ENCODE data around the gene TRMT10C. TPM values are rescaled to one million over a fixed set of nuclear protein-coding genes. Genes with fewer than 3 reads are reported as not detected.

Gene TRMT10C
- total and polyA plus RNA-seq, 9 of the 15 experiments (the other 6 are each of a cell fraction or from before 2014, with no cell fraction given), result 48.6 to 106 (median 63.9) TPM

DNA sequence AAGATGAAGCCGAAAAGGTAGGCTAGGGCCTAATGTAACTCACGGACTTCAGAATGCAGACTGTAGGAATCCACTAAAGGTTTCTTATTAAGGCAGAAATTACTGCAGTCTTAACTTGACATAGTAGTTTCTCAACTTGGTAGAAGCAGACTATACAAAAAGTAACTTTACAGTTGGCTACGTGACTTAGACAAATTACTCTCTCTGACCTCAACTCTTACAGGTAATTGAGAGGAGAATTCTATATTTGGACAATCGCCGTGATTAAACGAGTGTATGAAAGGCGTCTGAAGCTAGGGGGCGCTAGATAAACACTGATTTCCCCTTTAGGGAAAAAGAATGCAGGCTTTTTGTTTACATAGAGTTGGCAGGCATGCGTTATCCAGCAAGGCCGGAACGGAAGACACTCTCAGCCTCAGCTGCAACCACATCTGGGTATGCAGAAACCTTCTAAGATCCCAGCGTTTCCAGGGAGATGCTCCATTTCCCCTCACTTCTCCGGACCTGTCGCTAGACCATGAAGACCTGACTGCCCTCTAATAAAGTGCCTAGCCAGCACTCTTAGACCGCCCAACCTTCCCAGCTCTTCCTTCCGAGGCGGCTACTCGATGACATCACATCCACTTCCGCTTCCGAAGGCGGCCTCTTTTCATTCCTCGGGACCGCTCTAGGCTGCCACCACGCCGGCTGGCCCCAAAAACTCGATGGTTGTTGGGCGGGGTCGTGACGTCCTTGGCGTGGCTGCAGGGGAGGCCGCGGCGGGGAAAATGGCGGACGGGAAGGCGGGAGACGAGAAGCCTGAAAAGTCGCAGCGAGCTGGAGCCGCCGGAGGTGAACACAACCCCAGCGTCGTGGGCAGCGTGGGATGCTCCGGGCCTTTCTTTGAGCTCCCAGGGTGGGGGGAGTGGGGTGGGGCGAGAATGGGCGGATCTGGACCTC, 12.1 kb downstream of the TRMT10C start, which contains the start of gene PCNP (continued):
- TF ChIP-seq, protein P1, sequence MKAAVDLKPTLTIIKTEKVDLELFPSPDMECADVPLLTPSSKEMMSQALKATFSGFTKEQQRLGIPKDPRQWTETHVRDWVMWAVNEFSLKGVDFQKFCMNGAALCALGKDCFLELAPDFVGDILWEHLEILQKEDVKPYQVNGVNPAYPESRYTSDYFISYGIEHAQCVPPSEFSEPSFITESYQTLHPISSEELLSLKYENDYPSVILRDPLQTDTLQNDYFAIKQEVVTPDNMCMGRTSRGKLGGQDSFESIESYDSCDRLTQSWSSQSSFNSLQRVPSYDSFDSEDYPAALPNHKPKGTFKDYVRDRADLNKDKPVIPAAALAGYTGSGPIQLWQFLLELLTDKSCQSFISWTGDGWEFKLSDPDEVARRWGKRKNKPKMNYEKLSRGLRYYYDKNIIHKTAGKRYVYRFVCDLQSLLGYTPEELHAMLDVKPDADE (conservative IDR thresholded peaks at IDR 0.05; ENCODE audit: control insufficient read depth, low read depth, low read length), result peak; percentile 42; the same call in 1 of the 2 replicates
- no peak for TF ChIP-seq CHCHD3 (CRISPR knock-in tag; IDR thresholded peaks at IDR 0.05)
- TF ChIP-seq, protein P2, sequence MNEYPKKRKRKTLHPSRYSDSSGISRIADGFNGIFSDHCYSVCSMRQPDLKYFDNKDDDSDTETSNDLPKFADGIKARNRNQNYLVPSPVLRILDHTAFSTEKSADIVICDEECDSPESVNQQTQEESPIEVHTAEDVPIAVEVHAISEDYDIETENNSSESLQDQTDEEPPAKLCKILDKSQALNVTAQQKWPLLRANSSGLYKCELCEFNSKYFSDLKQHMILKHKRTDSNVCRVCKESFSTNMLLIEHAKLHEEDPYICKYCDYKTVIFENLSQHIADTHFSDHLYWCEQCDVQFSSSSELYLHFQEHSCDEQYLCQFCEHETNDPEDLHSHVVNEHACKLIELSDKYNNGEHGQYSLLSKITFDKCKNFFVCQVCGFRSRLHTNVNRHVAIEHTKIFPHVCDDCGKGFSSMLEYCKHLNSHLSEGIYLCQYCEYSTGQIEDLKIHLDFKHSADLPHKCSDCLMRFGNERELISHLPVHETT (CRISPR knock-in tag; conservative IDR thresholded peaks at IDR 0.05 in 1 of 2, IDR thresholded peaks at IDR 0.05 in 1 of 2), result no peak; a peak in 1 of 4 replicates
- TF ChIP-seq, protein P3, sequence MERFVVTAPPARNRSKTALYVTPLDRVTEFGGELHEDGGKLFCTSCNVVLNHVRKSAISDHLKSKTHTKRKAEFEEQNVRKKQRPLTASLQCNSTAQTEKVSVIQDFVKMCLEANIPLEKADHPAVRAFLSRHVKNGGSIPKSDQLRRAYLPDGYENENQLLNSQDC (CRISPR knock-in tag; IDR thresholded peaks at IDR 0.05), result no peak
- TF ChIP-seq TCF7L2 (IDR thresholded peaks at IDR 0.05; ENCODE audit: low read depth, low read length), result no peak
- peak; percentile 34; the same call in 1 of the 2 replicates for TF ChIP-seq ZNF175 (CRISPR knock-in tag; IDR thresholded peaks at IDR 0.05; ENCODE audit: low read depth)
- TF ChIP-seq, protein P4, sequence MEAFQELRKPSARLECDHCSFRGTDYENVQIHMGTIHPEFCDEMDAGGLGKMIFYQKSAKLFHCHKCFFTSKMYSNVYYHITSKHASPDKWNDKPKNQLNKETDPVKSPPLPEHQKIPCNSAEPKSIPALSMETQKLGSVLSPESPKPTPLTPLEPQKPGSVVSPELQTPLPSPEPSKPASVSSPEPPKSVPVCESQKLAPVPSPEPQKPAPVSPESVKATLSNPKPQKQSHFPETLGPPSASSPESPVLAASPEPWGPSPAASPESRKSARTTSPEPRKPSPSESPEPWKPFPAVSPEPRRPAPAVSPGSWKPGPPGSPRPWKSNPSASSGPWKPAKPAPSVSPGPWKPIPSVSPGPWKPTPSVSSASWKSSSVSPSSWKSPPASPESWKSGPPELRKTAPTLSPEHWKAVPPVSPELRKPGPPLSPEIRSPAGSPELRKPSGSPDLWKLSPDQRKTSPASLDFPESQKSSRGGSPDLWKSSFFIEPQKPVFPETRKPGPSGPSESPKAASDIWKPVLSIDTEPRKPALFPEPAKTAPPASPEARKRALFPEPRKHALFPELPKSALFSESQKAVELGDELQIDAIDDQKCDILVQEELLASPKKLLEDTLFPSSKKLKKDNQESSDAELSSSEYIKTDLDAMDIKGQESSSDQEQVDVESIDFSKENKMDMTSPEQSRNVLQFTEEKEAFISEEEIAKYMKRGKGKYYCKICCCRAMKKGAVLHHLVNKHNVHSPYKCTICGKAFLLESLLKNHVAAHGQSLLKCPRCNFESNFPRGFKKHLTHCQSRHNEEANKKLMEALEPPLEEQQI (IDR thresholded peaks at IDR 0.05), result peak; percentile 78; the same call in 1 of the 2 replicates
- peak; percentile 9 for TF ChIP-seq HMGN3 (IDR thresholded peaks at IDR 0.05; ENCODE audit: borderline replicate concordance, extremely low read depth, insufficient read length, low read depth, low read length)
- no peak for TF ChIP-seq ZEB2 (IDR thresholded peaks at IDR 0.05)
- TF ChIP-seq BRF1 (IDR thresholded peaks at IDR 0.05; ENCODE audit: borderline replicate concordance, extremely low read depth, insufficient read length), result no peak
- TF ChIP-seq ZNF12 (CRISPR knock-in tag; IDR thresholded peaks at IDR 0.05), result peak; percentile 49; the same call in 1 of the 2 replicates
- TF ChIP-seq NR2C1 (IDR thresholded peaks at IDR 0.05), result peak; percentile 76
- TF ChIP-seq NR2C1 (tag; IDR thresholded peaks at IDR 0.05), result peak; percentile 51; the same call in 1 of the 2 replicates
- TF ChIP-seq RUNX1 (IDR thresholded peaks at IDR 0.05; ENCODE audit: low read depth), result no peak
- TF ChIP-seq MYBL2 (IDR thresholded peaks at IDR 0.05; ENCODE audit: low read depth), result no peak
- no peak for TF ChIP-seq MYBL2 (CRISPR knock-in tag; IDR thresholded peaks at IDR 0.05; ENCODE audit: borderline replicate concordance)
- TF ChIP-seq ILF3 (IDR thresholded peaks at IDR 0.05; ENCODE audit: borderline replicate concordance), result no peak
- no peak for TF ChIP-seq THRAP3 (IDR thresholded peaks at IDR 0.05; ENCODE audit: borderline replicate concordance)
- no peak for TF ChIP-seq LARP7 (IDR thresholded peaks at IDR 0.05)
- no peak for TF ChIP-seq ADNP (tag; IDR thresholded peaks at IDR 0.05)
- no peak for TF ChIP-seq ZNF239 (CRISPR knock-in tag; IDR thresholded peaks at IDR 0.05)
- TF ChIP-seq RNF2 (IDR thresholded peaks at IDR 0.05), result no peak; the same call in 1 of the 2 replicates
